Kidney (tissue), 14 donors: ENCODE data around the gene PRICKLE2. TPM values are rescaled to one million over a fixed set of nuclear protein-coding genes. Genes with fewer than 3 reads are reported as not detected.

Source experiments
- DNase-seq, 5 donors: peaks; one replicate each; pipeline ENCODE4 v3.0.0-alpha.2; 2013 to 2020
- FAIRE-seq: peaks from 2 replicates; lab custom pipeline; 2012; peaks lifted over from hg19 to GRCh38; lab: Jason Lieb, UNC
- H3K27ac ChIP-seq, 2 donors: one replicate each; pipeline ENCODE4 v1.7.0; 2013; ENCODE audit warnings: low read depth in 2 of 2, low read length in 2 of 2, inconsistent platforms in 1 of 2
- H3K27me3 ChIP-seq: one replicate; pipeline ENCODE4 v1.7.1; 2013; ENCODE audit warnings: low read length, inconsistent platforms; ENCODE audit not compliant: control insufficient read depth, insufficient read depth
- H3K36me3 ChIP-seq, 3 donors: one replicate each; pipeline versions ENCODE4 v1.7.0 to v1.7.1; 2013; ENCODE audit warnings: low read length in 3 of 3, control low read depth in 1 of 3, inconsistent platforms in 1 of 3; ENCODE audit not compliant: insufficient read depth in 3 of 3, control insufficient read depth in 2 of 3
- H3K4me1 ChIP-seq, 3 donors: one replicate each; pipeline versions ENCODE4 v1.7.0 to v1.7.1; 2013; ENCODE audit warnings: low read length in 3 of 3, inconsistent platforms in 1 of 3, low read depth in 1 of 3; ENCODE audit not compliant: control insufficient read depth in 2 of 3, insufficient read depth in 2 of 3
- H3K4me3 ChIP-seq, 3 donors: one replicate each; pipeline versions ENCODE4 v1.7.0 to v1.8.1; 2013; ENCODE audit warnings: low read length in 3 of 3, control low read depth in 1 of 3, inconsistent platforms in 1 of 3
- H3K9ac ChIP-seq, 3 donors: one replicate each; pipeline versions ENCODE4 v1.7.0 to v1.7.1; 2013; ENCODE audit warnings: low read length in 3 of 3, control low read depth in 1 of 3, inconsistent platforms in 1 of 3
- H3K9me3 ChIP-seq, 3 donors: one replicate each; pipeline versions ENCODE4 v1.7.0 to v1.7.1; 2013; ENCODE audit warnings: low read length in 3 of 3, control low read depth in 1 of 3, inconsistent platforms in 1 of 3; ENCODE audit not compliant: control insufficient read depth in 2 of 3, insufficient read depth in 1 of 3
- CTCF ChIP-seq: IDR thresholded peaks from 3 replicates; pipeline ENCODE4 v1.5.1; 2012; ENCODE audit warnings: mild to moderate bottlenecking, moderate library complexity, borderline replicate concordance; ENCODE audit not compliant: insufficient read depth; ENCODE audit errors: extremely low read depth
- intact Hi-C: fragments of 100-400 bp; cut with DNase I; formaldehyde crosslinking; loops from one replicate; pipeline ENCODE4 v1.11.1; 2022
- polyA plus RNA-seq: library from polyadenylated mRNA; stranded (reverse); fragments of 350-450 nt; fragmentation: Illumina TruSeq; extraction: RNeasy Lipid Tissue Mini Kit (QIAGEN cat#74804); gene quantifications from one replicate; pipeline ENCODE4 v1.2.3, GENCODE V29; 2014; ENCODE audit warnings: low read depth, low replicate concordance; ENCODE audit not compliant: insufficient read depth
- total RNA-seq: library from RNA; stranded (reverse); fragmentation: NEBNext Ultra II Directional; extraction: Animal tissue kit (Norgen Biotek cat#: 25700); gene quantifications from one replicate; pipeline ENCODE4 v1.2.1, GENCODE V29; 2021
- donor health status: control.
- donor health status: control.
- donor health status: control.
- donor health status: control.
- donor health status: control.
- donor health status: DM: yes; HTN: yes; CAD: no.
- donor health status: Normal renal cell carcinoma (clear cell type).

Gene PRICKLE2
- total and polyA plus RNA-seq, 2 donors from 2014 or later: 3.5 to 22.9 TPM

GRCh38 chr3:64042952-64043351 is 182.3 kb downstream of the PRICKLE2 start:
- Histone ChIP-seq H3K9ac (no peak overlapping the region), H3K4me1 (no peaks in the 10 kb centered on the region), H3K9me3 (no peaks in the 10 kb centered on the region), H3K27me3 (no peaks in the 10 kb centered on the region), H3K4me3 (no peak overlapping the region), H3K36me3 (no peaks in the 10 kb centered on the region), H3K27ac (no peak overlapping the region)
- FAIRE-seq: no peak
- no peak for TF ChIP-seq CTCF
- intact Hi-C loops: loop anchor here (10.0 kb wide), 1 partner anchor 422 kb away; no protein-coding TSS in a partner anchor
- DNase-seq: no peak

Other genes starting within 250 kb of the PRICKLE2 start
- gene PSMD6, start 202.0 kb downstream of the PRICKLE2 start, total RNA-seq: 62.7 TPM
- gene PSMD6, start 202.0 kb downstream of the PRICKLE2 start, polyA plus RNA-seq: 78.0 TPM